ENCODE results near the gene ZNF629. TPM values are rescaled to one million over a fixed set of nuclear protein-coding genes. Genes with fewer than 3 reads are reported as not detected.

Gene ZNF629
- total and polyA plus RNA-seq, 2 of the 4 experiments (the other 2 are of a cell fraction): 7.3 to 9.1 TPM

GRCh38 chr16:30783280-30784109 is 3.5 kb downstream of the ZNF629 start (continued):
- no peak for TF ChIP-seq BHLHE40 (IDR thresholded peaks at IDR 0.05; ENCODE audit: low read depth, low read length)
- no peak for TF ChIP-seq FOS (IDR thresholded peaks at IDR 0.05; ENCODE audit: low read depth, low read length)
- no peak for TF ChIP-seq RFX5 (IDR thresholded peaks at IDR 0.05; ENCODE audit: low read depth, low read length)
- no peak for TF ChIP-seq NFE2L2 (IDR thresholded peaks at IDR 0.05; ENCODE audit: low read depth, low read length)
- TF ChIP-seq, protein P1, sequence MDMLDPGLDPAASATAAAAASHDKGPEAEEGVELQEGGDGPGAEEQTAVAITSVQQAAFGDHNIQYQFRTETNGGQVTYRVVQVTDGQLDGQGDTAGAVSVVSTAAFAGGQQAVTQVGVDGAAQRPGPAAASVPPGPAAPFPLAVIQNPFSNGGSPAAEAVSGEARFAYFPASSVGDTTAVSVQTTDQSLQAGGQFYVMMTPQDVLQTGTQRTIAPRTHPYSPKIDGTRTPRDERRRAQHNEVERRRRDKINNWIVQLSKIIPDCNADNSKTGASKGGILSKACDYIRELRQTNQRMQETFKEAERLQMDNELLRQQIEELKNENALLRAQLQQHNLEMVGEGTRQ (IDR thresholded peaks at IDR 0.05; ENCODE audit: low read depth, low read length): no peak
- TF ChIP-seq SMC3 (IDR thresholded peaks at IDR 0.05; ENCODE audit: low read depth, low read length): no peak

Measured in IMR-90 (cell line).